CD4-positive, alpha-beta T cell (primary cell): ENCODE results near the gene CMIP. TPM values are rescaled to one million over a fixed set of nuclear protein-coding genes. Genes with fewer than 3 reads are reported as not detected.

Experiments used
- ATAC-seq: fragments of 200-7000 bp; cut with Tn5 transposase; one replicate; pipeline ENCODE4 v1.10.0; 2022; ENCODE audit warnings: mild to moderate bottlenecking; ENCODE audit not compliant: poor library complexity
- CTCF ChIA-PET: fragments of 350-600 bp; sonication (Branson Sonifier 250); formaldehyde crosslinking; loops from one replicate; lab custom pipeline; 2021; ENCODE audit warnings: antibody characterized with exemption, inconsistent platforms; lab: Charles Lee
- POLR2A ChIA-PET: fragments of 350-600 bp; sonication (Branson Sonifier 250); formaldehyde crosslinking; loops from one replicate; lab custom pipeline; 2021; ENCODE audit warnings: antibody characterized with exemption, inconsistent platforms; lab: Charles Lee
- DNase-seq, 14 experiments: peaks; one replicate each; pipeline ENCODE4 v3.0.0-alpha.2; 2013 to 2020; ENCODE audit warnings: mixed read lengths in 2 of 14
- H3K27ac ChIP-seq, 2 donors: one replicate each; pipeline versions ENCODE4 v1.5.1 to v1.7.0; 2013; ENCODE audit warnings: low read length in 2 of 2, low read depth in 1 of 2, mild to moderate bottlenecking in 1 of 2
- H3K27me3 ChIP-seq, 2 experiments: 1 replicate in 1 of 2; 2 replicates in 1 of 2; pipeline versions ENCODE4 v1.6.1 to v1.7.0; 2013; ENCODE audit warnings: low read length in 2 of 2, control low read depth in 1 of 2, mild to moderate bottlenecking in 1 of 2, moderate library complexity in 1 of 2; ENCODE audit not compliant: insufficient read depth in 2 of 2, control insufficient read depth in 1 of 2
- H3K36me3 ChIP-seq: one replicate; pipeline ENCODE4 v1.6.1; 2013; ENCODE audit warnings: low read length, control low read depth; ENCODE audit not compliant: insufficient read depth
- H3K4me1 ChIP-seq: one replicate; pipeline ENCODE4 v1.6.1; 2013; ENCODE audit warnings: low read length, control low read depth; ENCODE audit not compliant: insufficient read depth
- H3K4me3 ChIP-seq: one replicate; pipeline ENCODE4 v1.5.1; 2013; ENCODE audit warnings: mild to moderate bottlenecking, low read length, moderate library complexity
- H3K9me3 ChIP-seq, 2 experiments: 1 replicate in 1 of 2; 2 replicates in 1 of 2; pipeline versions ENCODE4 v1.6.1 to v1.7.0; 2013; ENCODE audit warnings: low read length in 2 of 2, mild to moderate bottlenecking in 2 of 2, control low read depth in 1 of 2, moderate library complexity in 1 of 2; ENCODE audit not compliant: control insufficient read depth in 1 of 2, insufficient read depth in 1 of 2
- H3K27ac Mint-ChIP-seq: one replicate; pipeline ENCODE4 v1.8.0; 2020; ENCODE audit warnings: mixed read lengths
- H3K27me3 Mint-ChIP-seq: one replicate; pipeline ENCODE4 v1.8.0; 2021; ENCODE audit warnings: mixed read lengths
- H3K36me3 Mint-ChIP-seq: one replicate; pipeline ENCODE4 v1.8.0; 2021; ENCODE audit warnings: low read depth, mixed read lengths
- H3K4me1 Mint-ChIP-seq: one replicate; pipeline ENCODE4 v1.8.0; 2021; ENCODE audit warnings: low read depth, mixed read lengths
- H3K4me3 Mint-ChIP-seq: one replicate; pipeline ENCODE4 v1.8.0; 2020; ENCODE audit warnings: mild to moderate bottlenecking, mixed read lengths
- H3K9me3 Mint-ChIP-seq: one replicate; pipeline ENCODE4 v1.8.0; 2020; ENCODE audit warnings: mixed read lengths
- intact Hi-C, 2 experiments: fragments of 100-400 bp; cut with DNase I in 1 of 2; cut with micrococcal nuclease in 1 of 2; formaldehyde crosslinking; loops; one replicate each; pipeline versions ENCODE4 v1.15.1 to v1.9.0; 2023 to 2025; cut with DNase I, micrococcal nuclease
- total RNA-seq, 174 experiments: library from RNA in 2 of 174; stranded (reverse) in 2 of 174; gene quantifications; one replicate each; pipeline ENCODE4 v1.2.3 and lab custom pipeline; 2021 to 2026
- TF ChIP-seq, protein P1 (sequence below): fragments of 200-600 bp; IDR thresholded peaks from one replicate; pipeline ENCODE4 v1.8.0; 2022; ENCODE audit warnings: antibody characterized with exemption, mild to moderate bottlenecking

CMIP gene
- total RNA-seq, 2 experiments from 2014 or later, result 33.5 to 35.3 TPM

DNA sequence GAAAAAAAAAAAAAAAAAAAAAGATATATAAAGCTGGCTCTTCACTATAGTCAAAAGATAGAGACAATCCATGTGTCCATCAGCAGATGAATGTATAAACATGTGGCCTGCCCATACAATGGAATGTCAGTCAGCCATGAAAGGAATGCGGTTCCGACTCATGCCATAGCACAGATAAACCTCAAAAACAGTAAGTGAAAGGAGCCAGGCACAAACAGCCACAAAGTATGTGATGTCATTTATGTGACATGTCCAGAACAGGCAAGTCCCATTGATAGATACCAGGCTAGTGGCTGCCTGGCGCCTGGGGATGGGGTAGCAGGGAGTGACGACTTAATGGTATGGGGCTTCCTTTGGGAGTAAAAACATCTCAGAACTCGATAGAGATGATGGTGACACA is 155.7 kb downstream of the CMIP start:
- Mint-ChIP-seq H3K36me3 (no peaks in the 10 kb centered on the region), H3K27ac (no peak overlapping the region), H3K4me1 (peaks cover 23% of the 10 kb centered on the region), H3K27me3 (no peaks in the 10 kb centered on the region), H3K9me3 (no peaks in the 10 kb centered on the region), H3K4me3 (no peak overlapping the region)
- H3K27me3 ChIP-seq, result no peaks in the 10 kb centered on the region
- H3K9me3 ChIP-seq, result no peaks in the 10 kb centered on the region
- no peaks in the 10 kb centered on the region for H3K36me3 ChIP-seq
- DNase-seq (no peak), ATAC-seq (no peak)
- intact Hi-C loops, result no loop called here
- H3K4me3 ChIP-seq, result no peak overlapping the region
- no peaks in the 10 kb centered on the region for H3K4me1 ChIP-seq
- ChIA-PET POLR2A (no interaction called here), CTCF (interaction anchor here (0.6 kb wide), 1 partner anchor 202 kb away, joined by 3 read pairs; no protein-coding TSS in a partner anchor)
- no peak overlapping the region for H3K27ac ChIP-seq
- TF ChIP-seq, protein P1, sequence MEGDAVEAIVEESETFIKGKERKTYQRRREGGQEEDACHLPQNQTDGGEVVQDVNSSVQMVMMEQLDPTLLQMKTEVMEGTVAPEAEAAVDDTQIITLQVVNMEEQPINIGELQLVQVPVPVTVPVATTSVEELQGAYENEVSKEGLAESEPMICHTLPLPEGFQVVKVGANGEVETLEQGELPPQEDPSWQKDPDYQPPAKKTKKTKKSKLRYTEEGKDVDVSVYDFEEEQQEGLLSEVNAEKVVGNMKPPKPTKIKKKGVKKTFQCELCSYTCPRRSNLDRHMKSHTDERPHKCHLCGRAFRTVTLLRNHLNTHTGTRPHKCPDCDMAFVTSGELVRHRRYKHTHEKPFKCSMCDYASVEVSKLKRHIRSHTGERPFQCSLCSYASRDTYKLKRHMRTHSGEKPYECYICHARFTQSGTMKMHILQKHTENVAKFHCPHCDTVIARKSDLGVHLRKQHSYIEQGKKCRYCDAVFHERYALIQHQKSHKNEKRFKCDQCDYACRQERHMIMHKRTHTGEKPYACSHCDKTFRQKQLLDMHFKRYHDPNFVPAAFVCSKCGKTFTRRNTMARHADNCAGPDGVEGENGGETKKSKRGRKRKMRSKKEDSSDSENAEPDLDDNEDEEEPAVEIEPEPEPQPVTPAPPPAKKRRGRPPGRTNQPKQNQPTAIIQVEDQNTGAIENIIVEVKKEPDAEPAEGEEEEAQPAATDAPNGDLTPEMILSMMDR, result no peak

DNA sequence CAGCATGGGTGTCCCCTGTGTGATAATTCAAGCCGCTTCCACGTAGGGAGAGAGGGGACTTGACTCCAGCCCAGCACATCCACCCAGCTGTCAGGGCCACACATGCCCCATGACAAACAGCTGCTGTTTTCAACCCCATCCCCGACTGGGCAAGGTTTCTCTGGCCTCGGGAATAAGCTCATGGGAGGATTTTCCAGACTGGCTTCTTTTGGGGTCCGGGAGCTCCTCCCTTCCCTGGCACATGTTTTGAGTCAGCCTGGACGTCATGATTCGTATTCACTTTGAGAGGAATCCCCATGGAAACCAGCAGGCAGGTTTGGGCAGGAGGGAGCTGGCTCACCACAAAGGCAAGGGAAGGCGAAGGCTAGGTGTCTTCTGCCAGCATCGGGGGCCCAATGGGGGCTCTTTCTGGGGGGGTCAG is 156.4 kb downstream of the CMIP start:
- H3K4me3 ChIP-seq, result no peak overlapping the region
- no peak overlapping the region for H3K27ac ChIP-seq
- H3K9me3 ChIP-seq, result no peaks in the 10 kb centered on the region
- CTCF ChIA-PET, result no interaction called here
- no peaks in the 10 kb centered on the region for H3K4me1 ChIP-seq
- H3K36me3 ChIP-seq, result no peaks in the 10 kb centered on the region
- POLR2A ChIA-PET, result no interaction called here
- H3K4me1 Mint-ChIP-seq, result peaks cover 16% of the 10 kb centered on the region
- ATAC-seq, result no peak
- TF ChIP-seq, protein P1, result no peak
- H3K27ac Mint-ChIP-seq, result no peak overlapping the region
- no peaks in the 10 kb centered on the region for H3K27me3 ChIP-seq
- no peak overlapping the region for H3K4me3 Mint-ChIP-seq
- no peaks in the 10 kb centered on the region for H3K36me3 Mint-ChIP-seq
- DNase-seq, result no peak
- H3K27me3 Mint-ChIP-seq, result no peaks in the 10 kb centered on the region
- no peaks in the 10 kb centered on the region for H3K9me3 Mint-ChIP-seq
- intact Hi-C loops, result no loop called here

DNA sequence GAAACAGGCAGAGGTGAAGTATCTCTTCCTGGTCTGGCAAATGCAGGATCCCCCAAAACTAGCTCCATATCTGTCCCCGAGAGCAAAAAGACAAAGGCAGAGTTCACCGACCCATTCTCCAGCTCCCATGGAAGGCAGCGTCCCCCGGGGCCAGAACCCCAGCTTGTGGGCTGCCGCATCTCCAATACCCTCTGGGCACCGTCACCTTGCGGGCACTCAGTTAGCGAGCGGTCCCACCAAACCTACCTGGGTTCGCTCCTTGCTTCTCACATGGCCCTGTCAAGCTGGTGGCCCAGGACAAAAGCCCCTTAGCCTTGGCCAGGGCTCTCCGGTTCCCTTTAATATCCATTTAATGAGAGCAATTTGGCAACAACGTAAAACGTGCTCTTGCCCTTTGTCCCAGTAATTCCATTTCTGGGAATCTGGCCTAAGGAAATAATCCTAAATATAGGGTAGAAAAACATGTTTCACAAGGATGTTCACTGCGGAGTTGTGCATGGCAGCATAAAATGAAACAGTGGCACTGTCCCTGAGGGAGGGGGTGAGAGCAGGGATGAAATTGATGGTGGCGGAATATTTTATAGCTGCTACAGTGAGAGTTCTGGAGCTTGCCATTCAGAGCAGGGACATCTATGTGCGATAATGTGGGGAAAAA is 157.1 kb downstream of the CMIP start:
- Histone ChIP-seq H3K36me3 (no peaks in the 10 kb centered on the region), H3K4me3 (no peak overlapping the region), H3K4me1 (no peaks in the 10 kb centered on the region), H3K27me3 (no peaks in the 10 kb centered on the region), H3K9me3 (no peaks in the 10 kb centered on the region), H3K27ac (no peak overlapping the region)
- Mint-ChIP-seq H3K27me3 (no peaks in the 10 kb centered on the region), H3K4me3 (no peak overlapping the region), H3K27ac (no peak overlapping the region), H3K36me3 (peaks cover 4% of the 10 kb centered on the region), H3K4me1 (peaks cover 16% of the 10 kb centered on the region), H3K9me3 (no peaks in the 10 kb centered on the region)
- TF ChIP-seq, protein P1, result no peak
- ChIA-PET CTCF (no interaction called here), POLR2A (no interaction called here)
- DNase-seq, result no peak
- ATAC-seq, result no peak
- intact Hi-C loops, result no loop called here
